Caco-2 (cell line): ENCODE results near the gene CARD11. TPM values are rescaled to one million over a fixed set of nuclear protein-coding genes. Genes with fewer than 3 reads are reported as not detected.

Experiments used
- BruUV-seq: library from RNA; stranded (reverse); fragments of 400-500 nt; replicated peaks from 2 replicates; lab custom pipeline; 2021; lab: Mats Ljungman, UMichigan
- CTCF ChIA-PET: fragments of 300-600 bp; sonication (Branson Sonifier 250); formaldehyde crosslinking; loops from one replicate; lab custom pipeline; 2022; ENCODE audit warnings: antibody characterized with exemption; lab: Charles Lee
- POLR2A ChIA-PET: fragments of 300-600 bp; sonication (Branson Sonifier 250); formaldehyde crosslinking; loops from one replicate; lab custom pipeline; 2022; ENCODE audit warnings: antibody characterized with exemption; lab: Charles Lee
- DNase-seq, 2 experiments: peaks; one replicate each; pipeline versions ENCODE4 v3.0.0 to v3.0.0-alpha.2; 2020 to 2022
- H3K27me3 ChIP-seq: replicated peaks from 2 replicates; pipeline ENCODE4 v1.6.0; 2011; ENCODE audit warnings: low read length; ENCODE audit not compliant: control insufficient read depth, insufficient read depth
- H3K36me3 ChIP-seq: 2 replicates; pipeline ENCODE4 v1.5.1; 2011; ENCODE audit warnings: low read length; ENCODE audit not compliant: control insufficient read depth, insufficient read depth
- H3K4me1 ChIP-seq: fragments of 250-450 bp; sonication (Bioruptor Pico); 2 replicates; pipeline ENCODE4 v1.5.1; 2020; ENCODE audit warnings: mild to moderate bottlenecking
- H3K4me3 ChIP-seq: 2 replicates; pipeline ENCODE4 v1.5.1; 2011; ENCODE audit warnings: low read depth, mild to moderate bottlenecking, control low read depth, low read length
- H3K9me3 ChIP-seq: fragments of 250-450 bp; sonication (Bioruptor Pico); 2 replicates; pipeline ENCODE4 v1.5.1; 2020; ENCODE audit warnings: mild to moderate bottlenecking, moderate library complexity
- H3K27ac Mint-ChIP-seq: one replicate; pipeline ENCODE4 v1.8.0; 2022; ENCODE audit warnings: mixed read lengths; ENCODE audit not compliant: unreplicated experiment
- H3K27me3 Mint-ChIP-seq: one replicate; pipeline ENCODE4 v1.8.0; 2022; ENCODE audit warnings: mixed read lengths; ENCODE audit not compliant: insufficient read depth, unreplicated experiment
- H3K36me3 Mint-ChIP-seq: one replicate; pipeline ENCODE4 v1.8.0; 2022; ENCODE audit warnings: mild to moderate bottlenecking, mixed read lengths; ENCODE audit not compliant: insufficient read depth, unreplicated experiment
- H3K4me1 Mint-ChIP-seq: one replicate; pipeline ENCODE4 v1.8.0; 2022; ENCODE audit warnings: low read depth, mixed read lengths; ENCODE audit not compliant: unreplicated experiment
- H3K4me3 Mint-ChIP-seq: one replicate; pipeline ENCODE4 v1.8.0; 2022; ENCODE audit warnings: mild to moderate bottlenecking, moderate library complexity, mixed read lengths; ENCODE audit not compliant: unreplicated experiment
- H3K9me3 Mint-ChIP-seq: one replicate; pipeline ENCODE4 v1.8.0; 2022; ENCODE audit warnings: mixed read lengths; ENCODE audit not compliant: unreplicated experiment
- intact Hi-C: fragments of 100-400 bp; cut with micrococcal nuclease; formaldehyde crosslinking; loops from one replicate; pipeline ENCODE4 v1.10.0; 2022; ENCODE audit not compliant: unreplicated experiment
- total RNA-seq: library from RNA; stranded (reverse); gene quantifications from 2 replicates; pipeline ENCODE4 v1.2.3, GENCODE V29; 2022
- TF ChIP-seq, protein P1 (sequence below), 2 experiments: fragments of 200-600 bp in 1 of 2; IDR thresholded peaks; 1 replicate in 1 of 2; 2 replicates in 1 of 2; pipeline versions ENCODE4 v1.5.1 to v1.8.0; 2011 to 2022; ENCODE audit warnings: antibody characterized with exemption in 1 of 2, control low read depth in 1 of 2, inconsistent platforms in 1 of 2, low read depth in 1 of 2, low read length in 1 of 2, mild to moderate bottlenecking in 1 of 2, moderate library complexity in 1 of 2; ENCODE audit not compliant: insufficient read depth in 1 of 2, severe bottlenecking in 1 of 2, unreplicated experiment in 1 of 2

CARD11 gene
- total RNA-seq, 1 experiment from 2014 or later, result 5.4 TPM

DNA sequence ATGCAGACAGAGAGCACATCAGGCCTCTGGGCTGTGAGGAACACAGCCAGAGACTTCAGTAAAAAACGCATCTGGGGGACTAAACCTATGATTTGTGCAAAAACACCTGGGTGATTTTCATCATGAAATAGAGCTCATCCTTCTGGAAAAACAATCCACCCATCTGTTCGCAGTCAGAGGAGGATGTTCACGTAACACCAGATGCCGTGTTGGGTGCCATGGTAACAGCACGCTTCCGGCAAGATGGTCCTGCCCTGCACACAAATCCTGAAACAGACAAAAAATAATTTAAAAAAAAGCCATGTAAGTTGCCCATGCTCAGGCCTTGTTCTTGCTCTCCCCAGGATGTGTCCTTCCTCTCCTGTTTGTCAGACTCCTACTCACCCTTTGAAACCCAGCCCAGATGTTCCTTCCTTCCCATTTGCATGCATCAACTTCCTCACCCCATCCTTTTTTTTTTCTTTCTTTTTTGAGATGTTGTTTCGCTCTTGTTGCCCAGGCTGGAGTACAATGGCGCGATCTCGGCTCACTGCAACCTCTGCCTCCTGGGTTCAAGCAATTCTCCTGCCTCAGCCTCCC lies 171.3 kb downstream of the CARD11 start:
- intact Hi-C loops, result no loop called here
- CTCF ChIA-PET, result no interaction called here
- no TSS peak for BruUV-seq

GRCh38 chr7:2870471-2870931 lies 173.2 kb downstream of the CARD11 start:
- Mint-ChIP-seq H3K9me3 (no peaks in the 10 kb centered on the region), H3K36me3 (no peaks in the 10 kb centered on the region), H3K27ac (no peak overlapping the region), H3K27me3 (no peaks in the 10 kb centered on the region), H3K4me3 (no peak overlapping the region), H3K4me1 (no peaks in the 10 kb centered on the region)
- ChIA-PET CTCF (no interaction called here), POLR2A (no interaction called here)
- H3K36me3 ChIP-seq, result no peaks in the 10 kb centered on the region
- H3K4me1 ChIP-seq, result no peaks in the 10 kb centered on the region
- no peaks in the 10 kb centered on the region for H3K27me3 ChIP-seq
- DNase-seq, result peak in 1 of 2 experiments; percentile 48
- BruUV-seq, result no TSS peak
- intact Hi-C loops, result no loop called here
- no peak overlapping the region for H3K4me3 ChIP-seq
- no peaks in the 10 kb centered on the region for H3K9me3 ChIP-seq
- TF ChIP-seq, protein P1, sequence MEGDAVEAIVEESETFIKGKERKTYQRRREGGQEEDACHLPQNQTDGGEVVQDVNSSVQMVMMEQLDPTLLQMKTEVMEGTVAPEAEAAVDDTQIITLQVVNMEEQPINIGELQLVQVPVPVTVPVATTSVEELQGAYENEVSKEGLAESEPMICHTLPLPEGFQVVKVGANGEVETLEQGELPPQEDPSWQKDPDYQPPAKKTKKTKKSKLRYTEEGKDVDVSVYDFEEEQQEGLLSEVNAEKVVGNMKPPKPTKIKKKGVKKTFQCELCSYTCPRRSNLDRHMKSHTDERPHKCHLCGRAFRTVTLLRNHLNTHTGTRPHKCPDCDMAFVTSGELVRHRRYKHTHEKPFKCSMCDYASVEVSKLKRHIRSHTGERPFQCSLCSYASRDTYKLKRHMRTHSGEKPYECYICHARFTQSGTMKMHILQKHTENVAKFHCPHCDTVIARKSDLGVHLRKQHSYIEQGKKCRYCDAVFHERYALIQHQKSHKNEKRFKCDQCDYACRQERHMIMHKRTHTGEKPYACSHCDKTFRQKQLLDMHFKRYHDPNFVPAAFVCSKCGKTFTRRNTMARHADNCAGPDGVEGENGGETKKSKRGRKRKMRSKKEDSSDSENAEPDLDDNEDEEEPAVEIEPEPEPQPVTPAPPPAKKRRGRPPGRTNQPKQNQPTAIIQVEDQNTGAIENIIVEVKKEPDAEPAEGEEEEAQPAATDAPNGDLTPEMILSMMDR (IDR thresholded peaks at IDR 0.05; ENCODE audit: insufficient read depth in 1 of 2, low read depth in 1 of 2, low read length in 1 of 2, severe bottlenecking in 1 of 2, unreplicated experiment in 1 of 2), result no peak

More for the DNA sequence above, 171.3 kb downstream of the CARD11 start:
- Histone ChIP-seq H3K4me3 (no peak overlapping the region), H3K4me1 (no peaks in the 10 kb centered on the region), H3K27me3 (no peaks in the 10 kb centered on the region), H3K36me3 (no peaks in the 10 kb centered on the region), H3K9me3 (no peaks in the 10 kb centered on the region)
- H3K4me1 Mint-ChIP-seq, result no peaks in the 10 kb centered on the region
- DNase-seq, result no peak
- H3K27me3 Mint-ChIP-seq, result no peaks in the 10 kb centered on the region
- TF ChIP-seq, protein P1 (IDR thresholded peaks at IDR 0.05; ENCODE audit: insufficient read depth in 1 of 2, low read depth in 1 of 2, low read length in 1 of 2, severe bottlenecking in 1 of 2, unreplicated experiment in 1 of 2), result no peak
- no peaks in the 10 kb centered on the region for H3K9me3 Mint-ChIP-seq
- no peak overlapping the region for H3K4me3 Mint-ChIP-seq
- no peak overlapping the region for H3K27ac Mint-ChIP-seq
- POLR2A ChIA-PET, result no interaction called here
- no peaks in the 10 kb centered on the region for H3K36me3 Mint-ChIP-seq

DNA sequence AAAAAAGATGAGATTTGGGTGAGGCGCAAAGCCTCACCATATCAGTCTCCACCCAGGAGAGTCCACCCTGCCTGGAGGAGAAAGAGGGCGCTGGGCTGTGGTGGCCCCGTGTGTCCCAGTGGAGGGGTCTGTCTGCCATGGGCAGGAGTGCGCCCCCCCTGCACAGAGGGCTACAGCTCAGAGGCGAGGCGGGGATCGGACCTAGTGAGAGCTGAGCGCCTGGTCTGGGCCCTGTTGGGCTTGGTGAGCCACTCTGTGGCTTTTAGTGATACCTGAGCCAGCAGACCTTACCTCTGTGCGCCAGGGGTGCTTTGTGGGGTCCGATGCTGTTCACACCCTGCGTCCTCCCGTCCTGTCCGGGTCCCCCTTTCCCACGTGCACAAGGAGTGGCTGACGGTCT lies 173.7 kb downstream of the CARD11 start:
- Mint-ChIP-seq H3K27ac (no peak overlapping the region), H3K9me3 (no peaks in the 10 kb centered on the region), H3K4me1 (no peaks in the 10 kb centered on the region), H3K27me3 (no peaks in the 10 kb centered on the region), H3K36me3 (no peaks in the 10 kb centered on the region), H3K4me3 (no peak overlapping the region)
- no peaks in the 10 kb centered on the region for H3K27me3 ChIP-seq
- no peak for DNase-seq
- H3K36me3 ChIP-seq, result no peaks in the 10 kb centered on the region
- H3K9me3 ChIP-seq, result no peaks in the 10 kb centered on the region
- no peaks in the 10 kb centered on the region for H3K4me1 ChIP-seq
- intact Hi-C loops, result no loop called here
- POLR2A ChIA-PET, result no interaction called here
- TF ChIP-seq, protein P1 (IDR thresholded peaks at IDR 0.05; ENCODE audit: insufficient read depth in 1 of 2, low read depth in 1 of 2, low read length in 1 of 2, severe bottlenecking in 1 of 2, unreplicated experiment in 1 of 2), result no peak
- H3K4me3 ChIP-seq, result no peak overlapping the region
- no TSS peak for BruUV-seq
- CTCF ChIA-PET, result no interaction called here
